Nucleus accumbens (tissue), 56 donors: ENCODE measurements around the gene EML6.

Source experiments
- DNase-seq, 56 donors: peaks; one replicate each; lab custom pipeline; 2025; lab: John Stamatoyannopoulos, UW

The EML6 gene

DNA sequence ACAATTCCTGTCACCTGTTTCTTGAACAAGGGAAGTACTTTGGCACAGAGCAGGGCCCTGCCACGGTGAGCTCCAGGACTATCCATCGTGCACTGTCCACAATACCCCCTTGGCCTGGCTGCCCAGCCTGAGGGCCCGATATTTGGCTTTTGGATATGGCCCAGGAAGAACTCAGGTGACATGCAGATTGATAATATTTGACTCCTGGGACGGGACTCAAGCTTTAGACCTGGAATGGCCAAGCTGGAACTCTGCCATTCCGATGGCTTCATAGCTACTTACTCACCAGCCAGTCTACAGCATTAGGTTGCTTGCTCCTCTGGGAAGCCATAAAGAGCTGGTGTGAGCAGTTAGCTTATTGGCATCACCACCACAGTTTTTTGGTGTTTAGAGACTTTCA lies 26.6 kb downstream of the EML6 start:
- no peak for DNase-seq

DNA sequence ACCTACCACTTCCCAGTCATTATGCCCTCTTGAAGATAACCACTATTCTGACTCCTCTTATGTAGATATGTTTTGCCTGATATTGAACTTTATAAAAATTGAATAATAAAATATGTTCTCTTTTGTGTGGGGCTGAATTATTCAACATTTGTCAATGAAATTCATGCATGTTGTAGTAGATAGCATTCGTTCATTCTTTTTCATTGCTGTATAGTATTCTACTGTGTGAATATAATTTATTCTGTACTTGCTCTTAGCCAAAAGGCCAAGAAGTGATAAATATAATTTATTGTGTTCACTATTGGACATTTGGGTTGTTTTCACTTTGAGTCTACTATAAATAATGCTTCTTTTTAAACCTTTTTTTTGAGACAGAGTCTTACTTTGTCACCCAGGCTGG lies 29.0 kb downstream of the EML6 start:
- no peak for DNase-seq

GRCh38 chr2:54755641-54756326 lies 32.3 kb downstream of the EML6 start:
- DNase-seq = no peak

DNA sequence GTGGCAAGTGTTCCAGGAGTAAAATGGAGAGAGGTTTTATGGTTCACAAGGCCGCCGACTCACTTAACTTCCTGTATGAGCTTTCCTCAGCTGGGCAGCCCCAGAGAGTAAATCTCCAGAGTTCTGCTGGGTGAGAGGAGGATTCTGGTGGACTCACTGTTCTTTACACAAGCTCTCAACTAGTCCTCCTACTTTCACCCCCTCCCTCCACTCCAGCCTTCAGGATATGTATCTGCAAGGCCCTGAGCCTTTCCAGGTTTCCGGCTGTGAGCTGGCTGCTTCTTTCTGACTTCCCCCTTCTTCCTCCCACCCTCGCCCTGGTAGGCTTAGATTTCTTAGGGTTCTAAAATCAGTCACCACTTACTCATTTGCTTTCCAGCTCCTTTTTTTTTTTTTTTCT lies 34.0 kb downstream of the EML6 start:
- peak in 12 of 56 donors; percentile 1 to 40 (median 8) for DNase-seq

DNA sequence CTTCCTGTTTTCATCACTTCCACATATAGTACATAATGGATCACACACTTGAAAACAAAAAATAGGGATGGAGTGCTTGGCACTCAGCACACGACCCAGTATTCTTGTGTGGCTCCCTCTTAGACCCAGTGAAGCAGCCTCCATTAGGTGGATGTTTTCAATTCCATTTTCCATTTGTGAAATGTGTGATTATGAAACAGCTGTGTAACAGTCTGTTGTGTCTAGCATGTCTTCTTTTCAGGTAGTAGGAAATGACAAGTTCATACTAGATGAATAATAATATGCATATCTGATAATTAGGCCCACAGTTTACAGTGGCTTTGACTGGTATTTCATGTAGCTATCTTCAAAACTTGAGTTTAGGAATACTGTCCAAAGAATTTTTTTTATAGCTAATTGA lies 35.5 kb downstream of the EML6 start:
- DNase-seq = no peak

DNA sequence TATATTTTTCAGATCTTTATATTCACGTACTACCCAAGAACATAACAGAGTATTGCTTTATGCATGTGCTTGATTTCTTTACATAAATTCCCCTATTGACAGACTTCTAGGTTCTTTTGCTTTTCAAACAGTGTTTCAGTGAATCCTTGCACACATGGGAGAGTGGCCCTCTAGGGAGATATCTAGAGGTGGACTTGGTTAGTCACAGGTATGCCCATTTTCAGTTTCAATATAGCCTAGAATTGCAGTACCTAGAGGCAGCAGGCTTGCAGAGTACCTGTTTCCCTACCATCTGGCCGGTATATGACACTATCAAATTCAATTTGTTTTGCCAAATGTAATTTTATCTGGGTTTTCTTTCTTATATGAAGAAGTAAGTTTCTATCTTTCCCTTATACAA lies 36.8 kb downstream of the EML6 start:
- no peak for DNase-seq

GRCh38 chr2:54763636-54764291 lies 40.3 kb downstream of the EML6 start:
- no peak for DNase-seq

GRCh38 chr2:54767921-54768320 lies 44.5 kb downstream of the EML6 start:
- DNase-seq = no peak

- DNase-seq = no peak
Measured at GRCh38 chr2:54768772-54769428, 45.4 kb downstream of the EML6 start.

DNA sequence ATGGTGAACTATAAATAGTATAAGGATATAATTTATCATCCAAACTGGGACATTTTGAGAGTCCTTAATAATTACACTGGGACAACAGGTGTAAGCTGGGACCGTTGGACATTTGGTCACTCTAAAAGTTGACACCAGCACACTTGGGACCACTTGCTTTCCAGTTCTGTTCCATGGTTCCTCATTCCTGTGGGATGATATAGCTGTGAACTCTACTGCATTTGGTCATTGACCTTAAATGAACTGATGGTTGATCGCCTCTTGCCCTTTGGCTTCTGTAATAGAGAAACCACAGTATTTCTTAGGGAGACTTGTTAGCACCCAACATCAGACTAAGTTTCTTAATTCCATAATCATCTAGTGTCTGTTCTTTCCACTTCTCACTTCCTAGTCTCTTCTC lies 46.7 kb downstream of the EML6 start:
- DNase-seq = no peak

DNA sequence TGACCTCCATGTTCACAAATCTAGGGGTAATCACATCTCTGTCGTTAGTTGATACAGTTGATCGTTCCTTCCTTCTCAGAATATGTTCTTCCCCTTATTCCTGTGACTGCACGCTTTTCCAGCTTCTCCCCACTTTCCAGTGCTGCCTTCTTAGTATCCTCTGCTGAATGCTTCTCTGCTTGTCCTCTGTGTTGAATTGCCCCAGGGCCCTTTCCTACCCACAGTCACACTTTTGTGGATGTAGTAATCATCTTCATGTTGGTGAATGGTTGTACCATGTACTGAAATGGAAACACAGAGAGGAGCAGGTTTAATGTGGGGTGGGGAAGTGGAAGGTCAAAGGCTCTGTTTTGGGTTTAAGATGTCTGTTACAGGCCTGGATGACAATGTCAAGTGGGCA lies 47.2 kb downstream of the EML6 start:
- no peak for DNase-seq

DNA sequence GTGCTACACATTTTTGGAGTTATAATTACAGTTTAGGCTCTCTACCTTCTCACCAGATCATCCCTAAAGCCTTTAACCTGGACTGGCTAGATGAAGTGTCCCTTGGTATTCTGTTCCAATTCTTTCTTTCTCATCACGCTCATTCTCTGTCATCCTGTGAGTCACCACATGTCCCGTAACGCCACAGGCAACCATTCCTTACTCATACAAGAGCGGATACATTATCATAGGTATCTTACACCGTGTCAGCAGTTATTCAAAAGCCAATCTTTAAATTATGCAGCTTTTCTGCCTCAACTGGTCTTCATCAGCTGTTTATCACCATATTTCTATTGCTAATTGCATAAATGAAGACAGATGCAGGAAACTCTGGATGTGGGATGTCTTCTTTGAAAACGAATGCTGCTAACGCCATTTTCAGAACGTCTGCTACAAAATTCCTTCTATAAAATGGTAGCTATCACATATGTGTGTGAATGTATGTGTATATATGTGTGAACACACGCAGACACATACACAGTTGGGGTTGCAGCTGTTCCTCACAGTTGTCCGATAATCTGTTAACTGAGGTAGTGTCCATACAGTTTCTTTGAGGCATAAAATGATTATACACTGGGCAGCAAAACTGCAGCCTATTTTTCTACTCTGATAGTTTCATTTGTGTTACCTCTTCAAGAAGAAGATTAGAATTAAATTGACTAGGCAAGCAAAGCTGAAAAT lies 47.9 kb downstream of the EML6 start:
- no peak for DNase-seq

- DNase-seq = no peak
Measured at GRCh38 chr2:54772110-54772509, 48.6 kb downstream of the EML6 start.

DNA sequence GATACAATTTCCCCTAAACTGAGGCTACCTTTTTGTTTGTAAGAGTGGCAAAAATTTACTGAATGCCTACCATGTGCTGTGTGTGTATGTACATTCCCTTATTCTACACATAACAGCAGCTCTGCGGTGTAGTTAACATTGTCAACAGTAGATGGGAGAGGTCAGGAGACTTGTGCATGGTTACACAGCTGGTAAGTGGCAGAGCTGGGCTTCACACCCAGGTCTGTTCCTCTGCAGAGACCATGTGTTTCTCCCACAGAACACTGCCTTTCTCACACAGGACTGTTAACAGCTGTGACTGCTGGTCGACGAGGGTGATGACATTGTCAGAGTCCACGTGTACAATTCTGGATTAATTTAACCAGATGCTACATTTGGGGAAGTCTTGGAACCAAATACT lies 49.1 kb downstream of the EML6 start:
- DNase-seq = no peak

DNA sequence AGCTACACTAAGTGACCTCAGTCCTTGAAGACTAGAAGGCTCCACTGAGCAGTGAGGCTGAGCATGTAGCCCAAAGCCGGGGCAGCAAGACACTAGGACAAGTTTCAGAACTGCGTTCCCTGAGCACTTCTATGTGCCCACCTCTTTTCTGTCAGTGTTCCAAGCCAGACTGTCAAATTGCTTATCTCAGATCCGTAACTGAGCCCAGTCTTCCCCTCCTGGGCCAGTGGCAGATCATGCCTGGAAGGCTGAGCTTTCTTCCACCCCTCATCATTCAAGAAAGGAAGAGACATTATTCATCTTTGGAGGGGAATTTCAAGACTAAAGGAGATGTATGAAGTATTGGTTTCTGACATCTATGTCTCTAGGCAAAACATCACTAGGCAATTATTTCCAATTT lies 49.8 kb downstream of the EML6 start:
- DNase-seq = no peak

- DNase-seq = no peak
Measured at GRCh38 chr2:54773838-54774237, 50.4 kb downstream of the EML6 start.

DNA sequence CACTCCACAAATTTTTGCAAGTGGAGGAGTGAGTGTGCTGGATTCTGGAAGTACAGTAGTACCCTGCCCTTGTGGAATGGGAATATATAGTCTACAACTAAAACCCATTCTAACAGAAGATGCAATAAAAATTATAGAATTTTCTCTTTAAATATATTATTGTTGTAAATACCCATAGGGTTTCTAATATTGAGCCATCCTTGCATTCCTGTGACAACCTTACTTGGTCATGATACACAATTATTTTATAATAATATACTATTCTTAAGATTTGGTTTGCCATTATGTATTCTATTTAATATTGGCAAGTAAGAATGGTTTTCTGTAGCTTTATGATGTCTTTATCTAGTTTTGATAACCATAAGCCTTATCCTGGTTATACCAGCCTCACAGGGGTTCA lies 52.2 kb downstream of the EML6 start:
- DNase-seq = no peak

GRCh38 chr2:54776494-54776893 lies 53.0 kb downstream of the EML6 start:
- DNase-seq = no peak

DNA sequence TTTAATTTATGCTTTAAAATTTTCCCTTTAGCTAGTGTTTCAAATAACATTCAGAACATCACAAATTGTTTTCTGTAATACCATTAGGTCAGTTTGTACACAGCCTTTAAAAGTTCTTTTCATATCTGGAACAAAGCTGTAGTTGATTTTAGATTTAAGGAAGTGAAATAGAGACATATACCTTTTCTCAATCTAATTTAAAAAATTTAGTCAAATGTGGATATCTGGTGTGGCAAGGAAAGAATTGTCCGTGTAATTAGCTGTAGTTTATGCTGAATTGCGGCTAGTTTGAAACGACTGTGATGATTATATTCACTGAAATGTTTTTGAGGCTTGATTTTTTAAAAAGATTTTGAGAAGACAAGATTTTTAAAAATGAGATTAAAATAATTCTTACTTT lies 59.9 kb downstream of the EML6 start:
- DNase-seq = no peak

DNA sequence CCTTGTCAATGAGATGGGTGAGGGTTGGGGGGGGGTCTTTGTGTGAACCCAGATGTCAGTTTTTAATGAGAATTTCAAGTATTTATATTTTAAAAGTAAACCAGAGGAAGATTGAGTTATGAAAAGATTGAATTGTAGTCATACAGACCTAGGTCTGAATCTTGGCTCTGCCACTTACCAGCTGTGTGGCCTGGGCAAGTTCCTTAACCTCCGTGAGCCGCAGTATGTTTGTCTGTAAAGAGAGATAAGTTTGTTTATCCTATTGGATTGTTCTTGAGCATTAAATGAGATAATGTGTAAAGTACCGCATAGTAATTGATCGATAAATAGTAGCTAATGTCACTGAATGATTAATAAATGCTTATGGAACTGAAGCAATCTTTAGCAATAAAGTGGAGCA lies 63.8 kb downstream of the EML6 start:
- no peak for DNase-seq

- no peak for DNase-seq
Measured at GRCh38 chr2:54787755-54788366, 64.4 kb downstream of the EML6 start.
